Epithelial cell of esophagus (primary cell): Measurements from ENCODE around the gene TEX264.
A peak's percentile ranks its signal among the peaks of the same experiment; 100 is the strongest.

Experiments used
- DNase-seq: peaks from one replicate; pipeline ENCODE4 v3.0.0; 2010; ENCODE audit warnings: low read depth
- H3K4me3 ChIP-seq: 2 replicates; pipeline ENCODE4 v1.5.1; 2011; ENCODE audit warnings: mild to moderate bottlenecking, low read length, control low read depth
- TF ChIP-seq, protein P1 (sequence below): IDR thresholded peaks from 2 replicates; pipeline ENCODE4 v1.5.1; 2011; ENCODE audit warnings: low read depth, mild to moderate bottlenecking, low read length, control low read depth, inconsistent platforms; ENCODE audit not compliant: insufficient read depth; ENCODE audit errors: missing control alignments

The TEX264 gene

DNA sequence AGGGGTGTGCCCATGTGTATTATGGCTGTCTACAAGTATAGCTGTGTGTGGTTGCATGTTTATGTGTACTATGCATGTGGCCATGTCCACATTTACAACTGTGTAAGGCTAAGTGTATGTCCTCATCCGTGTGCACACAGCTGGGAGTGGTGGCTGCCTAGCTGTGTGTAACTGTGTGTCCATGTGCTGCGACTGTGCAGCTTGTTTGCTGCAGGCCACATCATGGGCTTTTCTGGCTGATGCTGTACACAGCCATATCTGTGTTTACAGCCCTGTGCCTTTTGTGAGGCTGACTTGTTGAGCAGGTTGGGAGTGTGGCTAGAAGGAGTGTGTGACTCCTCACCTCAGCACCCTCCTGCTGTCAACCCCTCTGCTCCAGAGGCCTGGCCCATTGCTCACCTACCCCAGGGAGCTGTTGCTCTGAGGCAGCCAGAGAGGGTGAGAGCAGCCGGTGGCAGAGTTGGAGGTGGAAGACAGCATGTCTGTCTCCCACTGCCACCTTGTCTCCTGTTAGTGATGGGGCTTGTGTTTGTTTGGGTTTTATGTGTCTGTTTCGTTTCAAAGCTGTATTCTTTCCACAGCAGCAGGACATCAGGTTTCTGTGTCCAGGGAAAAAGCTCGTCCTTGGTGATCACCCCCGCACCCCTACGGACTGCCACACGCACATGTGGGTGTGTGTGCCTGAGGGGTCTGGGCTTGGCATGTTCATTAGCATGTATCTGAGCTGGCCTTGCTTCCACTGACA is 34.4 kb downstream of the TEX264 start:
- no peak for DNase-seq
- TF ChIP-seq, protein P1, sequence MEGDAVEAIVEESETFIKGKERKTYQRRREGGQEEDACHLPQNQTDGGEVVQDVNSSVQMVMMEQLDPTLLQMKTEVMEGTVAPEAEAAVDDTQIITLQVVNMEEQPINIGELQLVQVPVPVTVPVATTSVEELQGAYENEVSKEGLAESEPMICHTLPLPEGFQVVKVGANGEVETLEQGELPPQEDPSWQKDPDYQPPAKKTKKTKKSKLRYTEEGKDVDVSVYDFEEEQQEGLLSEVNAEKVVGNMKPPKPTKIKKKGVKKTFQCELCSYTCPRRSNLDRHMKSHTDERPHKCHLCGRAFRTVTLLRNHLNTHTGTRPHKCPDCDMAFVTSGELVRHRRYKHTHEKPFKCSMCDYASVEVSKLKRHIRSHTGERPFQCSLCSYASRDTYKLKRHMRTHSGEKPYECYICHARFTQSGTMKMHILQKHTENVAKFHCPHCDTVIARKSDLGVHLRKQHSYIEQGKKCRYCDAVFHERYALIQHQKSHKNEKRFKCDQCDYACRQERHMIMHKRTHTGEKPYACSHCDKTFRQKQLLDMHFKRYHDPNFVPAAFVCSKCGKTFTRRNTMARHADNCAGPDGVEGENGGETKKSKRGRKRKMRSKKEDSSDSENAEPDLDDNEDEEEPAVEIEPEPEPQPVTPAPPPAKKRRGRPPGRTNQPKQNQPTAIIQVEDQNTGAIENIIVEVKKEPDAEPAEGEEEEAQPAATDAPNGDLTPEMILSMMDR = no peak
- H3K4me3 ChIP-seq = no peak overlapping the region

DNA sequence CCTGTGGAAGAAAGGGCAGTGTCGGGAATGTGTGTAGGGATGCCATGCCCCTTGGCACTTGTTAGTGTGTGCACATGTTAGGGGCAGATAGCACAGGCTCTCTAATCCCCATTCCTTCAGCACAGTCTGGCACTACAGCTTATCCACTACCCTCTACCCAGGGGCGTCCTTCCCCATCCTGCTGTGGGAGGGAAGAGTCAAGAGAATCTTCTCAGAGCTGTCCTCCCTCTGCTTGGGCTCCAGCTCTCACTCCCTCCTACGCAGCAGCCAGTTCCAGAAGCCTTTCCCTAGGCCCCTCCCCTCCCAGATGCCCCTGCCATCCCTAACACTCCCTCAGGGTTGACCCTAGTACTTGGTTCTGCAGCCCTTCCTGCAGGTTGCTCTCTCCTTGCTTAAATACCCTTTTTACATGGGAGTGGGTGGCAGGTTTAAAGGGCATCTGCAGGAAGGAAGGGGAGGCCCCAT is 35.0 kb downstream of the TEX264 start:
- no peak for DNase-seq
- no peak overlapping the region for H3K4me3 ChIP-seq
- TF ChIP-seq, protein P1 = no peak

DNA sequence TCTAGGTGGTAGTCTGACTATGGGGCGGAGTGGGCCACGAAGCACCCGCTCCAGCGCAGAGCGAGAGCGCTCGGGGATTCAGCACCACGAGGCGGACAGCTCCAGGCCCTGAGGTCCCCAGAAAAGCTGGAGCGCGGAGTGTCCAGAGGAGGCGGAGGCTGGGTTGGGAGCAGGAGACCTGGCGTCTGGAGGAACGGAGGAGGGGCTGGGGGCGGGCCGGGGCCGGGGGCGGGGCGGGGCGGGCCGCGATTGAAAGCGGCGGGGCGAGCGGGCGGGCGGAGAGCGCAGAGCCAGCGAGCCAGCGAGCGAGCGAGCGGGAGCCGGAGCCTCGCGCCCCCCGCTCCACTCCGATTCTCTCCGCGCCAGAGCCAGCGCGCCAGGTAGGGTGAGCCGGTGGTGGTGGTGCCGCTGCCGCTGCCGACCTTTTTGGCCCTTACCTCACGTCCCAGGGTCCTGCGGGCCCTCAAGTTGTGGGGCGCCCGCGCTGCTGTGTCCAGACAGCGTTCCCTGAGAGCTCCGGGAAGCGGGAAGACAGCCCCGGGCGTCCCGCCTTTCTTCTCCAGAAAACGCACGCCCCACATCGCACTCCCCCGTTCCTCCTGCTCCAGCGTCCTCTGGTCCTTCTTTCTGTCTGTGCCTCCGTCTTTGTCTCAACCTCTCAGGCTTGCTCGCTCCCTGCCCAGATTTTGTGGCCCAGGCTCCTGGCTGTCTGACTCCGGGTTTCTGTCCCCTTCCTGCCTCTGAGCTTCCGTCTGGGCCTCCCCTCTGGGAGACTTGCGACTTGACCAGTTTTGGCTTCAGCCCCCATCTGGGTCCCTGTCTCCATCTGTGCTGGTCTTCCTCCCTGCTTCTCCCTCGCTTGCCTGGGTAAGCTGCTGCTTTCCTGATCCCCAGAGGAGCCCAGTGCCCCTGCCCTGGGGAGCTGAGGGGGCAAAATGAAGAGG is 36.0 kb downstream of the TEX264 start, which contains the start of gene GRM2:
Gene GRM2 (plus strand): TSS at position 281 of the 944 bp plus-strand sequence. CDS start 1,916 bp downstream, outside the sequence.
- peak within 1 kb of the TSS; percentile 19 for H3K4me3 ChIP-seq
- TF ChIP-seq, protein P1 = peak; percentile 12
- peak; percentile 84 for DNase-seq

DNA sequence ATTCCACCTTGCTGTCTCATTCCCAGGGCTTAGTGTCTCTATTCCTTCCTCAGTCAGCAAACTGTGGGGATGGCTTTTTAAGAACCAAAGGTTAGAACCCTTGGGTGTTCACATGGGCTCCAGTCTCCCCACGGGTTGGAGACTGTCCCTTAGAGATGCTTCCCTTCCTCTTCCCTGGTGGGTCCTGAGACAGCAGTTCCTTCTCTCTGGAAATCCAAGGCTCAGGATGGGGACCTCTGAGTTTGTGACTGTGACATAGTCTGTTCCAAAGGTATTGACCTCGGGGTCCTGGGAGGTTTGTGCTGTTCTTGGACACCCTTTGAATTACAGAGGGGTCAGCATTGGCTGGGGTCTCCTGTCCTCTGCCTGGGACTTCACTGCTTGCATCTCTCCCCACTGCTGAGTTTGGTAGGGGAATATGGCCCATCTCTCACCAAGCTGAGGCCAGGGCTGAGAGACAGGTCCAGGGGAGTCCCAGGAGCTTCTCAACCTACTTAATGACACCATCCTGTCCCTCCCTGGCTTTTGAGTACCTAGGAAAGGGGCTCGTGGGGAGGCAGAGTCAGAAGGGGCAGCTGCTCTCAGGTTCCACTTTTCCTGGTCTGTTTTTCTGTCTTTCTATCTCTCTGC is 37.3 kb downstream of the TEX264 start:
- H3K4me3 ChIP-seq = no peak overlapping the region
- TF ChIP-seq, protein P1 = no peak
- DNase-seq = no peak

DNA sequence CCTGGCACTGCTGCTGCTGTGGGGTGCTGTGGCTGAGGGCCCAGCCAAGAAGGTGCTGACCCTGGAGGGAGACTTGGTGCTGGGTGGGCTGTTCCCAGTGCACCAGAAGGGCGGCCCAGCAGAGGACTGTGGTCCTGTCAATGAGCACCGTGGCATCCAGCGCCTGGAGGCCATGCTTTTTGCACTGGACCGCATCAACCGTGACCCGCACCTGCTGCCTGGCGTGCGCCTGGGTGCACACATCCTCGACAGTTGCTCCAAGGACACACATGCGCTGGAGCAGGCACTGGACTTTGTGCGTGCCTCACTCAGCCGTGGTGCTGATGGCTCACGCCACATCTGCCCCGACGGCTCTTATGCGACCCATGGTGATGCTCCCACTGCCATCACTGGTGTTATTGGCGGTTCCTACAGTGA is 38.0 kb downstream of the TEX264 start:
- no peak for DNase-seq
- TF ChIP-seq, protein P1 = no peak
- no peak overlapping the region for H3K4me3 ChIP-seq

DNA sequence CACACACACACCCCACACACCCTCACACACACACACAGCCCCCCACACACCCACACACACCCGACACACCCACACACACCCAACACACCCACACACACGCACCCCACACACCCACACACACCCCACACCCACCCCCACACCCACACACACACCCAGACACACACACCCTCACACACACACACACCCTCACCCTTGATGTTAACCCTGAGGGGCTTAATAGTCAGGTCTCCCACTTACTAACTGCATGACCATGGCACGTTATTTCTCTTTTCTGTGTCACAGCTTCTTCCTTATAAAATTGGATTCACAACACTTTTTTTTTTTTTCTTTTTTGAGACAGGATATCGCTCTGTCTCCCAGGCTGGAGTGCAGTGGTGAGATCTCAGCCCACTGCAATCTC is 38.6 kb downstream of the TEX264 start:
- DNase-seq = no peak
- TF ChIP-seq, protein P1 = no peak
- H3K4me3 ChIP-seq = no peak overlapping the region
